Endothelial cell of umbilical vein (primary cell): ENCODE measurements around the gene NCKAP5. TPM values are rescaled to one million over a fixed set of nuclear protein-coding genes. Genes with fewer than 3 reads are reported as not detected.

Experiments used
- BruUV-seq: library from RNA; stranded (reverse); fragments of 400-500 nt; replicated peaks from 2 replicates; lab custom pipeline; 2021; lab: Mats Ljungman, UMichigan
- CTCF ChIA-PET: fragments of 300-600, 350-600 bp; sonication (Branson Sonifier 250); formaldehyde crosslinking; loops from one replicate; lab custom pipeline; 2021; ENCODE audit warnings: antibody characterized with exemption, inconsistent platforms; lab: Charles Lee
- POLR2A ChIA-PET: fragments of 300-600, 350-600 bp; sonication (Branson Sonifier 250); formaldehyde crosslinking; loops from one replicate; lab custom pipeline; 2021; ENCODE audit warnings: antibody characterized with exemption, inconsistent platforms; lab: Charles Lee
- DNase-seq: peaks from one replicate; pipeline ENCODE4 v3.0.0-alpha.2; 2011; ENCODE audit warnings: low read depth, low spot score
- FAIRE-seq: peaks from 2 replicates; lab custom pipeline; 2011; peaks lifted over from hg19 to GRCh38; lab: Jason Lieb, UNC
- H2AFZ ChIP-seq: 2 replicates; pipeline ENCODE4 v1.6.0; 2012; ENCODE audit warnings: low read depth, low read length, control low read depth, inconsistent platforms
- H3K27ac ChIP-seq: 2 replicates; pipeline ENCODE4 v1.5.1; 2011; ENCODE audit warnings: low read depth, mild to moderate bottlenecking, control low read depth, low read length, moderate library complexity; ENCODE audit not compliant: insufficient read depth
- H3K27me3 ChIP-seq, 2 experiments: 2 replicates each; pipeline versions ENCODE4 v1.6.0 to v1.6.1; 2011; ENCODE audit warnings: low read length in 2 of 2, mixed read lengths in 1 of 2; ENCODE audit not compliant: control insufficient read depth in 2 of 2, insufficient read depth in 2 of 2
- H3K36me3 ChIP-seq, 2 experiments: 2 replicates in 1 of 2; 3 replicates in 1 of 2; pipeline ENCODE4 v1.5.1; 2011; ENCODE audit warnings: low read length in 2 of 2, mild to moderate bottlenecking in 1 of 2, moderate library complexity in 1 of 2; ENCODE audit not compliant: control insufficient read depth in 2 of 2, insufficient read depth in 2 of 2; ENCODE audit errors: extremely low read depth in 1 of 2
- H3K4me1 ChIP-seq: 3 replicates; pipeline ENCODE4 v1.5.1; 2011; ENCODE audit warnings: mild to moderate bottlenecking, low read length; ENCODE audit not compliant: control insufficient read depth, insufficient read depth; ENCODE audit errors: extremely low read depth
- H3K4me2 ChIP-seq: 2 replicates; pipeline ENCODE4 v1.6.1; 2011; ENCODE audit warnings: low read length, control low read depth, mixed read lengths; ENCODE audit not compliant: insufficient read depth
- H3K4me3 ChIP-seq, 3 experiments: fragments of 200-600 bp in 1 of 3; sonication (generic), shearing (Covaris generic) in 1 of 3; replicated peaks in 1 of 3; 2 replicates each; pipeline ENCODE4 v1.5.1; 2011 to 2016; ENCODE audit warnings: control low read depth in 3 of 3, low read length in 3 of 3, mild to moderate bottlenecking in 2 of 3, inconsistent platforms in 1 of 3, low read depth in 1 of 3, moderate library complexity in 1 of 3; ENCODE audit not compliant: insufficient read depth in 1 of 3
- H3K79me2 ChIP-seq: 2 replicates; pipeline ENCODE4 v1.6.0; 2012; ENCODE audit warnings: low read length, inconsistent platforms; ENCODE audit not compliant: control insufficient read depth, insufficient read depth
- H3K9ac ChIP-seq: replicated peaks from 2 replicates; pipeline ENCODE3; 2011; ENCODE audit warnings: low read length, control low read depth; ENCODE audit not compliant: insufficient read depth; ENCODE audit errors: extremely low read depth
- H3K9me1 ChIP-seq: replicated peaks from 3 replicates; pipeline ENCODE4 v1.6.0; 2011; ENCODE audit warnings: mild to moderate bottlenecking, low read length; ENCODE audit not compliant: control insufficient read depth, insufficient read depth; ENCODE audit errors: extremely low read depth
- H3K9me3 ChIP-seq: replicated peaks from 2 replicates; pipeline ENCODE4 v1.5.1; 2012; ENCODE audit warnings: low read length, inconsistent platforms; ENCODE audit not compliant: control insufficient read depth, insufficient read depth
- H4K20me1 ChIP-seq: replicated peaks from 2 replicates; pipeline ENCODE3; 2011; ENCODE audit warnings: mild to moderate bottlenecking, low read length; ENCODE audit not compliant: control insufficient read depth, insufficient read depth; ENCODE audit errors: extremely low read depth
- CTCF ChIP-seq, 2 donors: IDR thresholded peaks; 1 replicate in 1 of 2; 2 replicates in 1 of 2; pipeline ENCODE4 v1.5.1; 2011; ENCODE audit warnings: low read length in 2 of 2, mild to moderate bottlenecking in 2 of 2, moderate library complexity in 2 of 2, control low read depth in 1 of 2, inconsistent platforms in 1 of 2, low read depth in 1 of 2; ENCODE audit not compliant: insufficient read depth in 1 of 2; ENCODE audit errors: extremely low read depth in 1 of 2
- EZH2 ChIP-seq: IDR thresholded peaks from 2 replicates; pipeline ENCODE4 v1.6.1; 2012; ENCODE audit warnings: borderline replicate concordance, low read depth, mild to moderate bottlenecking, moderate library complexity, low read length, inconsistent platforms; ENCODE audit not compliant: severe bottlenecking
- FOS ChIP-seq: IDR thresholded peaks from 2 replicates; pipeline ENCODE4 v1.6.1; 2011; ENCODE audit warnings: mild to moderate bottlenecking, low read length, moderate library complexity, borderline replicate concordance; ENCODE audit not compliant: insufficient read depth
- GATA2 ChIP-seq: IDR thresholded peaks from 2 replicates; pipeline ENCODE4 v1.7.0; 2011; ENCODE audit warnings: low read depth, mild to moderate bottlenecking, moderate library complexity, mixed read lengths, low read length; ENCODE audit not compliant: insufficient read length, insufficient read depth
- JUN ChIP-seq: IDR thresholded peaks from 2 replicates; pipeline ENCODE4 v1.6.1; 2011; ENCODE audit warnings: borderline replicate concordance, low read depth; ENCODE audit not compliant: insufficient read length, insufficient read depth
- MAX ChIP-seq: IDR thresholded peaks from 2 replicates; pipeline ENCODE4 v1.6.1; 2011; ENCODE audit not compliant: insufficient read depth, insufficient read length
- MYC ChIP-seq: IDR thresholded peaks from one replicate; pipeline ENCODE4 v1.6.1; 2011; ENCODE audit warnings: mild to moderate bottlenecking, low read depth, low read length
- POLR2A ChIP-seq: IDR thresholded peaks from 2 replicates; pipeline ENCODE4 v1.6.1; 2012; ENCODE audit warnings: low read depth, mild to moderate bottlenecking, control low read depth, low read length
- POLR2AphosphoS5 ChIP-seq: IDR thresholded peaks from 2 replicates; pipeline ENCODE4 v1.6.1; 2012; ENCODE audit warnings: low read depth, mild to moderate bottlenecking, control low read depth, low read length, moderate library complexity; ENCODE audit not compliant: insufficient read depth
- dilution Hi-C: fragments of 300-500 bp; cut with MboI; formaldehyde crosslinking; loops from one replicate; pipeline ENCODE4 v1.15.0; 2019; ENCODE audit warnings: low sequenced_read_pairs; ENCODE audit not compliant: extremely low pct_ligation_motif_present
- intact Hi-C: fragments of 100-400 bp; cut with micrococcal nuclease; formaldehyde crosslinking; loops from one replicate; pipeline ENCODE4 v1.10.0; 2022
- polyA plus RNA-seq, 4 experiments: library from polyadenylated mRNA; depleted of rRNA in 3 of 4; stranded (reverse) in 3 of 4; unstranded in 1 of 4; fragments of >200 nt; gene quantifications; 2 replicates each; pipeline versions ENCODE4 v1.2.1 to v1.2.3, GENCODE V29; 2011 to 2012; ENCODE audit warnings: missing spikeins in 1 of 4
- total RNA-seq: library from RNA; stranded (reverse); gene quantifications from 2 replicates; pipeline ENCODE4 v1.2.3, GENCODE V29; 2021

Gene NCKAP5
- total and polyA plus RNA-seq, 2 donors (not counting 3 experiments of a cell fraction or from before 2014, with no cell fraction given): 0.47 to 3.3 TPM

- ChIA-PET POLR2A (no interaction called here), CTCF (no interaction called here)
- FAIRE-seq (no peak), DNase-seq (no peak)
- H3K27me3 ChIP-seq: no peaks in the 10 kb centered on the region
- no peaks in the 10 kb centered on the region for H3K4me1 ChIP-seq
- no peak overlapping the region for H3K27ac ChIP-seq
- dilution Hi-C loops (no loop called here), intact Hi-C loops (no loop called here)
- BruUV-seq: no TSS peak
- H3K79me2 ChIP-seq: no peaks in the 10 kb centered on the region
- H3K9me1 ChIP-seq: no peaks in the 10 kb centered on the region
- no peak overlapping the region for H3K9ac ChIP-seq
- no peaks in the 10 kb centered on the region for H3K36me3 ChIP-seq
- no peak overlapping the region for H3K4me2 ChIP-seq
- H3K4me3 ChIP-seq: no peak overlapping the region
- H2AFZ ChIP-seq: no peak overlapping the region
- TF ChIP-seq EZH2 (no peak), POLR2A (no peak), POLR2AphosphoS5 (no peak), MAX (no peak), JUN (no peak), MYC (no peak), FOS (no peak), CTCF (IDR thresholded peaks at IDR 0.05; ENCODE audit: extremely low read depth in 1 of 2, insufficient read depth in 1 of 2, low read depth in 1 of 2, low read length in 2 of 2) (no peak), GATA2 (no peak)
- no peaks in the 10 kb centered on the region for H3K9me3 ChIP-seq
- no peaks in the 10 kb centered on the region for H4K20me1 ChIP-seq
Measured at GRCh38 chr2:133360882-133361281, 207.4 kb downstream of the NCKAP5 start.
